Chondrocyte (in vitro differentiated cells): ENCODE data around the gene ZNF638. TPM values are rescaled to one million over a fixed set of nuclear protein-coding genes. Genes with fewer than 3 reads are reported as not detected.

Source experiments
- DNase-seq: peaks from one replicate; pipeline ENCODE4 v3.0.0; 2021; ENCODE audit warnings: mixed read lengths, low spot score
- H3K27ac Mint-ChIP-seq: one replicate; pipeline ENCODE4 v1.8.0; 2021; ENCODE audit warnings: mild to moderate bottlenecking, moderate library complexity, mixed read lengths; ENCODE audit not compliant: unreplicated experiment
- H3K27me3 Mint-ChIP-seq: 2 replicates; pipeline ENCODE4 v1.8.0; 2021; ENCODE audit warnings: low read depth, mixed read lengths
- H3K36me3 Mint-ChIP-seq: 2 replicates; pipeline ENCODE4 v1.8.0; 2021; ENCODE audit warnings: low read depth, mixed read lengths
- H3K4me1 Mint-ChIP-seq: 2 replicates; pipeline ENCODE4 v1.8.0; 2021; ENCODE audit warnings: low read depth, mild to moderate bottlenecking, mixed read lengths
- H3K4me3 Mint-ChIP-seq: one replicate; pipeline ENCODE4 v1.8.0; 2021; ENCODE audit warnings: mild to moderate bottlenecking, moderate library complexity, mixed read lengths; ENCODE audit not compliant: unreplicated experiment
- H3K9me3 Mint-ChIP-seq: 2 replicates; pipeline ENCODE4 v1.8.0; 2021; ENCODE audit warnings: low read depth, mixed read lengths
- CTCF ChIP-seq: fragments of 200-600 bp; sonication (generic); IDR thresholded peaks from 2 replicates; pipeline ENCODE4 v1.5.0; 2021; ENCODE audit warnings: antibody characterized with exemption, mild to moderate bottlenecking, moderate library complexity
- total RNA-seq: library from RNA; stranded (reverse); gene quantifications from 3 replicates; pipeline ENCODE4 v1.2.1, GENCODE V29; 2021

Gene ZNF638
- total RNA-seq, 1 donor from 2014 or later: 79.8 TPM

GRCh38 chr2:71358931-71359671, 27.5 kb downstream of the ZNF638 start:
- Mint-ChIP-seq H3K4me1 (no peaks in the 10 kb centered on the region), H3K4me3 (no peak overlapping the region), H3K27ac (no peak overlapping the region), H3K27me3 (no peaks in the 10 kb centered on the region), H3K36me3 (peaks cover 32% of the 10 kb centered on the region), H3K9me3 (no peaks in the 10 kb centered on the region)
- no peak for TF ChIP-seq CTCF
- DNase-seq: no peak

GRCh38 chr2:71360434-71360975, 28.9 kb downstream of the ZNF638 start:
- no peaks in the 10 kb centered on the region for H3K9me3 Mint-ChIP-seq
- DNase-seq: no peak
- no peaks in the 10 kb centered on the region for H3K27me3 Mint-ChIP-seq
- H3K4me3 Mint-ChIP-seq: no peak overlapping the region
- no peak for TF ChIP-seq CTCF
- H3K27ac Mint-ChIP-seq: peak overlapping the region; percentile 28
- H3K4me1 Mint-ChIP-seq: no peaks in the 10 kb centered on the region
- H3K36me3 Mint-ChIP-seq: peaks cover 39% of the 10 kb centered on the region

- H3K36me3 Mint-ChIP-seq: peaks cover 38% of the 10 kb centered on the region
- no peaks in the 10 kb centered on the region for H3K4me1 Mint-ChIP-seq
Observed at GRCh38 chr2:71361631-71362030, 30.0 kb downstream of the ZNF638 start.

GRCh38 chr2:71362447-71362846, 30.9 kb downstream of the ZNF638 start:
- Mint-ChIP-seq H3K36me3 (peaks cover 34% of the 10 kb centered on the region), H3K27ac (no peak overlapping the region), H3K9me3 (no peaks in the 10 kb centered on the region), H3K4me1 (no peaks in the 10 kb centered on the region), H3K27me3 (no peaks in the 10 kb centered on the region), H3K4me3 (no peak overlapping the region)
- no peak for TF ChIP-seq CTCF
- no peak for DNase-seq

More at GRCh38 chr2:71361631-71362030, 30.0 kb downstream of the ZNF638 start:
- no peaks in the 10 kb centered on the region for H3K9me3 Mint-ChIP-seq
- no peak overlapping the region for H3K4me3 Mint-ChIP-seq
- H3K27ac Mint-ChIP-seq: no peak overlapping the region
- no peak for DNase-seq
- H3K27me3 Mint-ChIP-seq: no peaks in the 10 kb centered on the region
- no peak for TF ChIP-seq CTCF

- no peak overlapping the region for H3K27ac Mint-ChIP-seq
- no peak overlapping the region for H3K4me3 Mint-ChIP-seq
- no peaks in the 10 kb centered on the region for H3K4me1 Mint-ChIP-seq
- no peak for TF ChIP-seq CTCF
- no peaks in the 10 kb centered on the region for H3K9me3 Mint-ChIP-seq
- no peak for DNase-seq
- peaks cover 17% of the 10 kb centered on the region for H3K36me3 Mint-ChIP-seq
- H3K27me3 Mint-ChIP-seq: no peaks in the 10 kb centered on the region
Observed at GRCh38 chr2:71370015-71370414, 38.4 kb downstream of the ZNF638 start.
